GM10266 (cell line): Measurements from ENCODE around the gene MBOAT1.

Experiments
- DNase-seq: peaks from one replicate; pipeline ENCODE4 v3.0.0; 2012; ENCODE audit errors: extremely low spot score
- CTCF ChIP-seq: IDR thresholded peaks from 2 replicates; pipeline ENCODE4 v1.5.1; 2012; ENCODE audit warnings: mild to moderate bottlenecking, low read depth; ENCODE audit not compliant: control insufficient read depth, insufficient read depth; ENCODE audit errors: missing control alignments

The MBOAT1 gene

GRCh38 chr6:20071998-20072397 is 140.3 kb downstream of the MBOAT1 start:
- no peak for DNase-seq

GRCh38 chr6:20070047-20070446 is 142.2 kb downstream of the MBOAT1 start:
- DNase-seq: no peak
- TF ChIP-seq CTCF: no peak

More at GRCh38 chr6:20071998-20072397, 140.3 kb downstream of the MBOAT1 start:
- no peak for TF ChIP-seq CTCF

GRCh38 chr6:20069021-20069522 is 143.2 kb downstream of the MBOAT1 start:
- no peak for TF ChIP-seq CTCF
- no peak for DNase-seq

- TF ChIP-seq CTCF: no peak
- no peak for DNase-seq
These were observed 143.8 kb downstream of the MBOAT1 start for GRCh38 chr6:20068421-20068988.

- no peak for TF ChIP-seq CTCF
These were observed 150.3 kb downstream of the MBOAT1 start for GRCh38 chr6:20061952-20062351.

GRCh38 chr6:20060252-20060651 is 152.0 kb downstream of the MBOAT1 start:
- TF ChIP-seq CTCF: no peak
- DNase-seq: no peak

More at GRCh38 chr6:20061952-20062351, 150.3 kb downstream of the MBOAT1 start:
- no peak for DNase-seq

GRCh38 chr6:20058912-20059311 is 153.4 kb downstream of the MBOAT1 start:
- TF ChIP-seq CTCF: no peak
- no peak for DNase-seq
